ENCODE data around the gene ATP9B. TPM values are rescaled to one million over a fixed set of nuclear protein-coding genes. Genes with fewer than 3 reads are reported as not detected.

The ATP9B gene
- total and polyA plus RNA-seq, 10 of the 15 experiments (the other 5 are each of a cell fraction or from before 2014, with no cell fraction given) = 0.74 to 20.7 (median 12.9) TPM

- Histone ChIP-seq H3K4me2 (ENCODE audit: control insufficient read depth, insufficient read depth) (no peak overlapping the region), H4K20me1 (ENCODE audit: control insufficient read depth, insufficient read depth) (no peaks in the 10 kb centered on the region), H3K27ac (ENCODE audit: control insufficient read depth, insufficient read depth) (no peak overlapping the region), H3K79me2 (ENCODE audit: control insufficient read depth, insufficient read depth, low read length) (no peaks in the 10 kb centered on the region), H3K4me1 (ENCODE audit: control insufficient read depth, insufficient read depth, low read length) (no peaks in the 10 kb centered on the region), H3K36me3 (ENCODE audit: control insufficient read depth in 2 of 2, insufficient read depth in 2 of 2, low read length in 1 of 2) (peaks cover 0 to 1% of the 10 kb centered on the region in 2 experiments; a peak in 3 of 4 replicates), H3K4me3 (no peak overlapping the region), H3K27me3 (replicated peaks in 1 of 2; ENCODE audit: control insufficient read depth in 2 of 2, insufficient read depth in 2 of 2, low read length in 1 of 2) (no peaks in the 10 kb centered on the region), H2AFZ (ENCODE audit: control insufficient read depth, low read depth, low read length) (no peak overlapping the region), H3K9ac (ENCODE audit: control insufficient read depth, insufficient read depth, low read length) (no peak overlapping the region), H3K9me3 (replicated peaks; ENCODE audit: control insufficient read depth, insufficient read depth, low read length) (no peaks in the 10 kb centered on the region)
- ChIA-PET CTCF (interaction anchor here (1.2 kb wide), 2 partner anchors 10 to 198 kb away, joined by 3 to 4 read pairs; no protein-coding TSS in a partner anchor), RAD21 (ENCODE audit: unreplicated experiment) (no interaction called here), POLR2A (interaction anchor here (0.6 kb wide), 1 partner anchor 961 kb away, joined by 3 read pairs; no protein-coding TSS in a partner anchor), SMC1A (ENCODE audit: uncharacterized antibody, unreplicated experiment) (interaction anchor here (1.0 to 1.4 kb wide), 5 partner anchors 9 to 104 kb away, joined by 3 to 5 read pairs (median 3); no protein-coding TSS in a partner anchor)
- FAIRE-seq = no peak
- TF ChIP-seq LARP7 (IDR thresholded peaks at IDR 0.05) = no peak
- TF ChIP-seq ELK1 (IDR thresholded peaks at IDR 0.05; ENCODE audit: low read depth, low read length) = no peak
- TF ChIP-seq ZBTB40 (IDR thresholded peaks at IDR 0.05; ENCODE audit: borderline replicate concordance) = no peak
- no peak for TF ChIP-seq ZNF384 (IDR thresholded peaks at IDR 0.05; ENCODE audit: borderline replicate concordance, low read depth, low read length)
- no peak for TF ChIP-seq YBX1 (IDR thresholded peaks at IDR 0.05)
- no peak for TF ChIP-seq BACH1 (IDR thresholded peaks at IDR 0.05; ENCODE audit: borderline replicate concordance)
- WGBS (ENCODE audit: insufficient coverage, insufficient replicate concordance, low lambda C conversion rate, missing lambda C conversion rate) = 77% methylated on average over 10 of the region's 10 CpGs
- intact Hi-C loops (cut with micrococcal nuclease; ENCODE audit: unreplicated experiment) (no loop called here), in situ Hi-C loops (cut with MboI) (no loop called here)
- no peak for ATAC-seq
- BruUV-seq (replicated peaks) = no TSS peak
- no peak for DNase-seq (ENCODE audit: low read depth, low spot score)
Measured at GRCh38 chr18:79195716-79196683, 126.8 kb downstream of the ATP9B start.
